Stimulated activated CD4-positive, alpha-beta T cell treated with anti-CD3 and anti-CD28 coated beads, TNF-alpha, amount 100 ng/mL, for 4 hours (primary cell): ENCODE data around the gene IRF2BP2.
A peak's percentile ranks its signal among the peaks of the same experiment; 100 is the strongest.

Experiments
- DNase-seq, 3 experiments: peaks; one replicate each; pipeline ENCODE4 v3.0.0-alpha.2; 2020; ENCODE audit warnings: low read depth in 3 of 3

Gene IRF2BP2

GRCh38 chr1:234613128-234613875 lies 3.3 kb upstream of the IRF2BP2 start:
- DNase-seq, result no peak

- DNase-seq, result peak in 2 of 3 experiments; percentile 52 to 67
Observed at GRCh38 chr1:234612352-234613127, 2.6 kb upstream of the IRF2BP2 start.

GRCh38 chr1:234611847-234612351 lies 1.9 kb upstream of the IRF2BP2 start:
- no peak for DNase-seq

- peak in 1 of 3 experiments; percentile 36 for DNase-seq
Observed at GRCh38 chr1:234611225-234611846, 1.4 kb upstream of the IRF2BP2 start.

- peak; percentile 84 to 85 (median 85) for DNase-seq
Observed at GRCh38 chr1:234610666-234611224, 767 bp upstream of the IRF2BP2 start.

GRCh38 chr1:234609691-234610042 lies 311 bp downstream of the IRF2BP2 start:
- no peak for DNase-seq

- DNase-seq, result peak in 2 of 3 experiments; percentile 52 to 56
Observed at GRCh38 chr1:234608911-234609690, 877 bp downstream of the IRF2BP2 start.

GRCh38 chr1:234608025-234608910 lies 1.7 kb downstream of the IRF2BP2 start:
- DNase-seq, result peak; percentile 55 to 67 (median 59)

GRCh38 chr1:234607109-234608024 lies 2.6 kb downstream of the IRF2BP2 start:
- DNase-seq, result no peak

GRCh38 chr1:234606784-234607108 lies 3.2 kb downstream of the IRF2BP2 start:
- DNase-seq, result no peak

GRCh38 chr1:234605983-234606783 lies 3.8 kb downstream of the IRF2BP2 start:
- DNase-seq, result peak in 1 of 3 experiments; percentile 38

GRCh38 chr1:234605399-234605982 lies 4.5 kb downstream of the IRF2BP2 start:
- no peak for DNase-seq

- no peak for DNase-seq
Observed at GRCh38 chr1:234604495-234605398, 5.2 kb downstream of the IRF2BP2 start.

- no peak for DNase-seq
Observed at GRCh38 chr1:234603221-234604204, 6.5 kb downstream of the IRF2BP2 start.

GRCh38 chr1:234602334-234603220 lies 7.4 kb downstream of the IRF2BP2 start:
- no peak for DNase-seq
